Parathyroid adenoma (tissue), 2 donors: ENCODE data around the gene FGD2.

Experiments
- H2AFZ ChIP-seq: fragments of 300-600 bp; sonication (generic); one replicate; pipeline ENCODE4 v1.7.0; 2017; ENCODE audit warnings: antibody characterized with exemption, mild to moderate bottlenecking
- H3K27ac ChIP-seq: fragments of 300-600 bp; sonication (generic); one replicate; pipeline ENCODE4 v1.7.0; 2017
- H3K27me3 ChIP-seq: fragments of 300-600 bp; sonication (generic); one replicate; pipeline ENCODE4 v1.7.0; 2017; ENCODE audit warnings: low read length; ENCODE audit not compliant: control insufficient read depth, insufficient read depth
- H3K36me3 ChIP-seq: fragments of 300-600 bp; sonication (generic); one replicate; pipeline ENCODE4 v1.7.0; 2017; ENCODE audit warnings: low read length; ENCODE audit not compliant: control insufficient read depth, insufficient read depth
- H3K4me1 ChIP-seq: fragments of 300-600 bp; sonication (generic); one replicate; pipeline ENCODE4 v1.7.0; 2017; ENCODE audit warnings: control low read depth
- H3K4me2 ChIP-seq: fragments of 300-600 bp; sonication (generic); one replicate; pipeline ENCODE4 v1.7.0; 2017; ENCODE audit warnings: low read length
- H3K4me3 ChIP-seq: fragments of 300-600 bp; sonication (generic); one replicate; pipeline ENCODE4 v1.7.0; 2017; ENCODE audit warnings: low read depth, low read length
- H3K79me2 ChIP-seq: fragments of 300-600 bp; sonication (generic); one replicate; pipeline ENCODE4 v1.7.0; 2017; ENCODE audit warnings: control low read depth
- H3K9ac ChIP-seq: fragments of 300-600 bp; sonication (generic); one replicate; pipeline ENCODE4 v1.7.0; 2017; ENCODE audit warnings: mild to moderate bottlenecking
- H3K9me3 ChIP-seq: fragments of 300-600 bp; sonication (generic); one replicate; pipeline ENCODE4 v1.7.0; 2017; ENCODE audit warnings: low read length; ENCODE audit not compliant: control insufficient read depth
- CTCF ChIP-seq: fragments of 300-600 bp; sonication (generic); IDR thresholded peaks from one replicate; pipeline ENCODE4 v1.7.0; 2017; ENCODE audit warnings: antibody characterized with exemption, mild to moderate bottlenecking
- donor health status: primary hyperparathyroidism.

Gene FGD2

GRCh38 chr6:37007340-37008043 is 2.0 kb downstream of the FGD2 start:
- Histone ChIP-seq H3K4me3 (no peak overlapping the region), H3K79me2 (no peaks in the 10 kb centered on the region), H3K27me3 (no peaks in the 10 kb centered on the region), H3K36me3 (no peaks in the 10 kb centered on the region), H3K4me2 (no peak overlapping the region), H2AFZ (no peak overlapping the region), H3K27ac (no peak overlapping the region), H3K9me3 (no peaks in the 10 kb centered on the region), H3K4me1 (peaks cover 10% of the 10 kb centered on the region), H3K9ac (no peak overlapping the region)
- TF ChIP-seq CTCF, result no peak

- H3K27ac ChIP-seq, result no peak overlapping the region
- no peak for TF ChIP-seq CTCF
- H3K27me3 ChIP-seq, result no peaks in the 10 kb centered on the region
- no peak overlapping the region for H3K9ac ChIP-seq
- no peaks in the 10 kb centered on the region for H3K36me3 ChIP-seq
- H3K79me2 ChIP-seq, result no peaks in the 10 kb centered on the region
- H3K4me1 ChIP-seq, result peaks cover 7% of the 10 kb centered on the region
- no peak overlapping the region for H2AFZ ChIP-seq
- H3K4me2 ChIP-seq, result no peak overlapping the region
- H3K9me3 ChIP-seq, result no peaks in the 10 kb centered on the region
- H3K4me3 ChIP-seq, result no peak overlapping the region
Measured at GRCh38 chr6:37008484-37009465, 3.3 kb downstream of the FGD2 start.

- TF ChIP-seq CTCF, result no peak
- no peaks in the 10 kb centered on the region for H3K36me3 ChIP-seq
- no peaks in the 10 kb centered on the region for H3K4me1 ChIP-seq
- H3K79me2 ChIP-seq, result no peaks in the 10 kb centered on the region
- H3K4me2 ChIP-seq, result no peak overlapping the region
- no peak overlapping the region for H2AFZ ChIP-seq
- H3K9ac ChIP-seq, result no peak overlapping the region
- no peak overlapping the region for H3K27ac ChIP-seq
- no peak overlapping the region for H3K4me3 ChIP-seq
- no peaks in the 10 kb centered on the region for H3K9me3 ChIP-seq
- no peaks in the 10 kb centered on the region for H3K27me3 ChIP-seq
Measured at GRCh38 chr6:37010402-37010892, 5.0 kb downstream of the FGD2 start.

GRCh38 chr6:37011656-37012378 is 6.4 kb downstream of the FGD2 start:
- no peak overlapping the region for H3K9ac ChIP-seq
- no peaks in the 10 kb centered on the region for H3K4me1 ChIP-seq
- H3K79me2 ChIP-seq, result no peaks in the 10 kb centered on the region
- H3K4me2 ChIP-seq, result no peak overlapping the region
- H3K4me3 ChIP-seq, result no peak overlapping the region
- no peak overlapping the region for H2AFZ ChIP-seq
- H3K27ac ChIP-seq, result no peak overlapping the region
- H3K27me3 ChIP-seq, result no peaks in the 10 kb centered on the region
- H3K9me3 ChIP-seq, result no peaks in the 10 kb centered on the region
- H3K36me3 ChIP-seq, result no peaks in the 10 kb centered on the region
- TF ChIP-seq CTCF, result no peak
